Spinal cord (tissue), 10 donors: Measurements from ENCODE around the gene ZNF516. TPM values are rescaled to one million over a fixed set of nuclear protein-coding genes. Genes with fewer than 3 reads are reported as not detected.

ENCODE experiments used
- DNase-seq, 6 donors: peaks; one replicate each; pipeline versions ENCODE4 v3.0.0 to v3.0.0-alpha.2; 2013 to 2015; ENCODE audit warnings: low spot score in 6 of 6, low read depth in 4 of 6
- H3K27ac ChIP-seq: one replicate; pipeline ENCODE4 v1.5.1; 2013; ENCODE audit warnings: low read depth, low read length, control low read depth
- H3K27me3 ChIP-seq: one replicate; pipeline ENCODE4 v1.6.1; 2013; ENCODE audit warnings: low read length; ENCODE audit not compliant: control insufficient read depth, insufficient read depth
- H3K36me3 ChIP-seq: one replicate; pipeline ENCODE4 v1.6.1; 2013; ENCODE audit warnings: low read length; ENCODE audit not compliant: control insufficient read depth, insufficient read depth
- H3K4me1 ChIP-seq: one replicate; pipeline ENCODE4 v1.6.1; 2013; ENCODE audit warnings: low read length; ENCODE audit not compliant: control insufficient read depth, insufficient read depth
- H3K4me3 ChIP-seq: one replicate; pipeline ENCODE4 v1.5.1; 2013; ENCODE audit warnings: low read depth, low read length, control low read depth
- H3K9me3 ChIP-seq: one replicate; pipeline ENCODE4 v1.6.1; 2013; ENCODE audit warnings: low read length; ENCODE audit not compliant: control insufficient read depth, insufficient read depth
- WGBS: methylation state at CpG from one replicate; pipeline ENCODE4 v1.1.5; 2013; ENCODE audit warnings: missing lambda C conversion rate; ENCODE audit not compliant: insufficient coverage; 5-methylcytosine and 5-hydroxymethylcytosine counted together
- polyA plus RNA-seq, 2 donors: library from polyadenylated mRNA; unstranded; fragments of 120-200 nt; gene quantifications; one replicate each; pipeline ENCODE4 v1.2.1, GENCODE V29; 2013; ENCODE audit not compliant: insufficient read length in 2 of 2
- total RNA-seq, 2 donors: library from RNA; depleted of rRNA in 1 of 2; stranded (reverse); fragments of 120-200 nt in 1 of 2; fragments of >200 nt in 1 of 2; gene quantifications; one replicate each; pipeline versions ENCODE4 v1.2.3 to v1.2.4, GENCODE V29; 2013 to 2014
- donor health status: healthy.

Gene ZNF516
- total and polyA plus RNA-seq, 4 donors: 25.1 to 33.8 (median 28.0) TPM

DNA sequence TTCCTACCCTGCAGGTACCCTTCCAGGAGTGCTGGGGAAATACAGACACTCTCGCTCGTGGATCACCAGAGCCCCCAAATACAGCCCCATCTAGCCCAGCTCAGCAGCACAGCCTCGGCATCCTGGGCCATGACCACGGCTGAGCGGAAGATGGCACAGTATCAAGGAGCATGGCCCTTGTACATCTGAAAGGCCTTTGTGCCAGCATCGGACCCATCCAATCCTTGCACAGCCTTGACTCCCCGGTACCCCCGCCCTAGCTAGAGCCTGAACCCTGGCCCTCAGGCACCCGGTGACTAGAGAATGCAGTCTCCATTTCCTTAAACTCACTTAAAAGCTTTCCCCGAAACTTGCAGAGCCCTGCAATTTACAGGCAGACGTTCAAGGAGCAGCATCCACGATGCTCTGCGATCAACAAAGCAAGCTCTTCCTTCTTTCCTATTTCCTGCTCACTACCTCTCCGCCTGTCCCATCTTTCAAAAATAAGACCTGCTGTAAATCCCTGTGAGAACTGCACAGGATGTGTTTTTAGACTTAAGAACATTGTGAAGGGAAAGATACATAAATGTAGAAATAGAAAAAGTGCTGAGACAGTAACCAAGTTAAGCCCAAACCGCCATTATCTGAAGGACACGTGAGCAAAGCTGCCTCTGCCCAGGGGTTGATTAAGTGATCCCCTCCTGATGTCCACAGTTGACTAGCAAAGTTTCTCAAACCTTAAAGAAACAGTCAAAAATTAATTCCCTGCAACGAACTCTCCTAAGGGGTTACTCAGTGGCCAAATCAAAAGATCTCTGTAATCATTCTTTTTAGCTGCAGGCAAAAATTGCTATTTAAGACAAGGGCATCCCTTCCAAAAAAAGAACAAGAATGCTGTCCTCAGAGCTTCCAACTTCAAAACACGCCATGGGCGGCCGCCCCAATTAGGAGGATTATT is 48.5 kb downstream of the ZNF516 start:
- peak in 1 of 6 donors; percentile 35 for DNase-seq
- Histone ChIP-seq H3K4me3 (no peak overlapping the region), H3K4me1 (peaks cover 58% of the 10 kb centered on the region)

DNA sequence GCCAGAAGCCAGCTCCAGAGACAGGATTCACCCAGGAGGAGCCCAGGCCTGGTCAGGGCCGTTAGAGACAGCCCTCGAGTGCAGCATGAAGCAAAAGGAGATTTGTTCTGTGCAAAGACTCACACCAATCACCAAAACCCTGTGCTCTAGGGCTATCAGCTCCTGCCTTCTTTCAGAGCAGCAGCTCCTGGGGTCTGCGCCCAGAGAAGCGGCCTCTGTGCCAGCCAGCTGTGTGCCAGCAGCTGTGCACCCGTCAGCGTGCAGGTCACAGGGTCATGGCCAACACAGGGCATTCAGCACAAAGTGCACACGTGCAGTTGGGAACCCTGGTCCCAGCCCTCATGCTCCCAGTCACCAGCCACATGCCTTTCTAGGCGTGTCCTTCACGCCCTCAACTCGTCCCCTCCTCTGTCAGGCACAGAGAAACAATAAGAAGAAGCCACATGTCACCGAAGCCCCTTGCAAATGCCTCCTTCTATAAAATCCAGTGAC is 49.3 kb downstream of the ZNF516 start:
- Histone ChIP-seq H3K4me1 (peaks cover 51% of the 10 kb centered on the region), H3K4me3 (no peak overlapping the region), H3K27ac (peak overlapping the region; percentile 65), H3K27me3 (no peaks in the 10 kb centered on the region), H3K36me3 (peaks cover 26% of the 10 kb centered on the region), H3K9me3 (no peaks in the 10 kb centered on the region)
- WGBS: 60% methylated on average over 10 of the region's 11 CpGs
- DNase-seq: peak in 1 of 6 donors; percentile 42

More for the DNA sequence above, 48.5 kb downstream of the ZNF516 start:
- Histone ChIP-seq H3K27me3 (no peaks in the 10 kb centered on the region), H3K36me3 (peaks cover 18% of the 10 kb centered on the region), H3K9me3 (no peaks in the 10 kb centered on the region), H3K27ac (peak overlapping the region; percentile 65)
- WGBS: 63% methylated on average over 16 of the region's 20 CpGs

DNA sequence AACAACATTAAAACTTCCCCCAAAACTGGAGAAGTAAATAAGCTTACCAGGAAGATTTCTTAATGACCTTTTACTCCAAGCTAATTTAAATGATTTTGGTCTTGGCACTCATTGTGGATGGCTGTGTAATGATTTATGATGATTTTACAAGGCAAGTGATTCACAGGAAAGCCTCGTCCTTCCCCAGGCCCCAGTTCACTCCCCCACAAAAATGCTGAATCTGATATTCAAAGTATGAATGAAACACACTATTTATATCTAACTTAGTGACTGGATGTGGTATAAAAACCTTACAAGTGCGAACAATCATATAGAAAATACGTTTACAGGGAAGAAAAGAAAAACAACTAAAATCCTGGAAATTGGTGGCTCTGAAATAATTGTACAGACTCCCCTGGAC is 49.8 kb downstream of the ZNF516 start:
- DNase-seq: no peak
- Histone ChIP-seq H3K27me3 (no peaks in the 10 kb centered on the region), H3K4me1 (peaks cover 51% of the 10 kb centered on the region), H3K4me3 (no peak overlapping the region), H3K36me3 (peaks cover 30% of the 10 kb centered on the region), H3K27ac (peak overlapping the region; percentile 65), H3K9me3 (no peaks in the 10 kb centered on the region)
- no CpG with 5 or more reads among the region's 3 CpGs for WGBS

DNA sequence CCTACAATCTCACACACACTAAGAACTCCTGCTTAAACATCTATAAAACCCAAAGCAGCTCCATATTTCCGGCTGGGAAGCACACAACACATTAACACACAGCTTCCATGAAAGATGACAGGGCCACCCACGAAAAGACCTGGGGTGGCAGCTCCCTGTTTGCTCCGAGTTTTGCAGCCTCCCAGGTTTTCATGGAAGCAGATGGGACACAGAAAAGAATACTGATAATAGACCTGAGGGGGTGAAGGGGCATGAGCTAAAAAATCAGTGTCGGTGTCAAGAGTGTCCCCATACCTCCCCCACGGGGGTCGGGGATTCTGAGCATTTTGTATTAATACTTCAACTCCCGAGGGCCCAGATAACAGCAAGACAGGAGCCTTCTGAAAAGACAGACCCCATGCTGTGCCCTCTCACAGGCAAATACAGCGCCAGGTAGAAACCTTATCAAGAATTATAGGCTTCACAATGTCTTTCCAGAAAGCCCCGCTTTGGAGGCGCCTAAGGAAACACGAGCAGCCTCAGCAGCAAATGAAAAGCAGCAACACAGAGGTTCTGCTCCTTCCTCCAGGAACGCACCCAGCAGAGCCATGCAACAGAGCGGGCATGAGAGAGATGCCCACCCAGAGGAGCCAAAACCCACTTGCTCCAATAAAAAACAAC is 50.5 kb downstream of the ZNF516 start:
- Histone ChIP-seq H3K9me3 (no peaks in the 10 kb centered on the region), H3K36me3 (peaks cover 30% of the 10 kb centered on the region), H3K4me1 (peaks cover 51% of the 10 kb centered on the region), H3K27ac (peak overlapping the region; percentile 54), H3K27me3 (no peaks in the 10 kb centered on the region), H3K4me3 (no peak overlapping the region)
- WGBS: 68% methylated on average over 8 of the region's 13 CpGs
- DNase-seq: no peak

DNA sequence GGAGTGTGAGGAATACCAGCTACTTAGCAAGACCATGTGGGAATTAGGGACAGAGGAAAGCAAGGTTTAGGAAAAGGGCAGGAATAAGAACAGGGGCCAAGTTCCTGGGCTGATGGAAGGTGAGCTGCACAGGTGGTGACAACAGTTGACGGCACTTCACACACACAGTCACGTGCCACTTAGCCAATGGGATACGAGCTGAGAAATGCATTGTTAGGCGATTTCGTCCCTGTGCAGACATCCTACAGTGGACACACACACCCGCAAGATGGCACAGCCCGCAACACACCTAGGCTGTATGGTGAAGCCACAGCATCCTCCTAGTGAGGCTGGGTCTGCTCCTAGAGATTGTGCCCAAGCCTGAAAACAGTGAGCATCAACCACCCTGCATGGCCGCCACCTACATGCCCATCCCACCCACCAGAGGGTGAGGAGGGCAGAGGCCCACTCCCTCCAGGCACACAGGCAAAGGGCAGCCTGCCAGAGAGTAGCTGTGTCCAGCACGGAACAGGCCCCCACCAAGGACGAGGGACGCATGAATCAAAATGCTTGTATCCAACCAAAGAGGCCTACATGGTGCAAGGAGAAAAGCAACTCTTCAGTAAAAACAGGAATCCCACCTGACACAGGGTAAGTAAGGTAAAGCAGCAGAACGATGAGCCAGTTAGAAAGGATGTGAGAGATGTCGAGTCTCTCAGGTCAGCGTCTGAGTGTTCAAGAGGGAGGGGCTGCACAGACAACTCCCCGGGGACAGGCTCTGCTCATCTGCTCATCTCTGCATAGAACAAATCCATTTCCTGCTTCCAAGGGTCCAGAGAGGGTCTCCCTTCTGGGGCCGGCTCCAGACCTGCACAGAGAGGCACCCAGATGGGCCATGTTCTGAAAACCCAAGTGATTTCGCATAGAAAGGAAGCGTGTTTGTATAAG is 51.3 kb downstream of the ZNF516 start:
- WGBS: 79% methylated on average over 15 of the region's 18 CpGs

DNA sequence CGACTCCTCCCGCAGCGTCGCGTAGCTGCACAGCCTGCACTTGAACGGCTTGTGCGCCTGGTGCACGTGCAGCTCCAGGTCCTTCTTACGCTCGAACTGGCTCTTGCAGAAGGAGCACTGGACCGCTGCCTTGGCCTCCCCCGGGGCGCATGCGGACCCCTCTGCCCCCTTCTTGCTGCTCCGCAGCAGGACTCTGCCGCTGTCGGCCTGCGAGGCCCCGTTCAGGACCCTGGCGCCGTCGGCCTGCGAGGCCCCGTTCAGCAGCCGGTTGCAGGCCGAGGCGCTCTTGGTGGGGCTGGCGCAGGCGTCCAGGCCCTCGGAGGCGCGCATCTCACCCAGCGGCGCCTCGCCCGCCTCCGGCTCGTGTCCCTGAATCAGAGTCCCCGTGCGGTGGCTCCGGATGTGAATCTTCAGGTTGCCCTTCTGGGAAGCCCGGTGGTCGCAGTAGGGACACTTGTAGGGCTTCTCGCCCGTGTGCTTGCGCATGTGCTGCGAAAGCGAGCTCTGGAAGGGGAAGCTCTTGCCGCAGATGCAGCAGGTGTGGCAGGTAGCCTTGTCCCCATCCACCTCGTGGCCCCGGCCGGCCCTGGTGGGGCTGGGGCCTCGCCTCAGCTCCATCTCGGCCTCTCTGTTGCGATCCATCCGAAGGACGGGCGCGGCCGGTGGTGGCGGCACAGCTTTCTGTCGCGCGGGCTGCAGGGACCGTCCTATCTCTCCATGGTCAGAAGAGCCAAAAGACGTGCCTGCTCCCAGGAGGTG is 52.5 kb downstream of the ZNF516 start:
- no peak overlapping the region for H3K27ac ChIP-seq
- H3K9me3 ChIP-seq: no peaks in the 10 kb centered on the region
- peaks cover 30% of the 10 kb centered on the region for H3K36me3 ChIP-seq
- DNase-seq: no peak
- WGBS: 95% methylated on average over 66 of the region's 66 CpGs
- H3K27me3 ChIP-seq: no peaks in the 10 kb centered on the region
- H3K4me3 ChIP-seq: no peak overlapping the region
- peaks cover 40% of the 10 kb centered on the region for H3K4me1 ChIP-seq

More for the DNA sequence above, 51.3 kb downstream of the ZNF516 start:
- Histone ChIP-seq H3K27me3 (no peaks in the 10 kb centered on the region), H3K27ac (peak overlapping the region; percentile 54), H3K9me3 (no peaks in the 10 kb centered on the region), H3K4me1 (peaks cover 44% of the 10 kb centered on the region), H3K4me3 (no peak overlapping the region), H3K36me3 (peaks cover 30% of the 10 kb centered on the region)
- DNase-seq: no peak

DNA sequence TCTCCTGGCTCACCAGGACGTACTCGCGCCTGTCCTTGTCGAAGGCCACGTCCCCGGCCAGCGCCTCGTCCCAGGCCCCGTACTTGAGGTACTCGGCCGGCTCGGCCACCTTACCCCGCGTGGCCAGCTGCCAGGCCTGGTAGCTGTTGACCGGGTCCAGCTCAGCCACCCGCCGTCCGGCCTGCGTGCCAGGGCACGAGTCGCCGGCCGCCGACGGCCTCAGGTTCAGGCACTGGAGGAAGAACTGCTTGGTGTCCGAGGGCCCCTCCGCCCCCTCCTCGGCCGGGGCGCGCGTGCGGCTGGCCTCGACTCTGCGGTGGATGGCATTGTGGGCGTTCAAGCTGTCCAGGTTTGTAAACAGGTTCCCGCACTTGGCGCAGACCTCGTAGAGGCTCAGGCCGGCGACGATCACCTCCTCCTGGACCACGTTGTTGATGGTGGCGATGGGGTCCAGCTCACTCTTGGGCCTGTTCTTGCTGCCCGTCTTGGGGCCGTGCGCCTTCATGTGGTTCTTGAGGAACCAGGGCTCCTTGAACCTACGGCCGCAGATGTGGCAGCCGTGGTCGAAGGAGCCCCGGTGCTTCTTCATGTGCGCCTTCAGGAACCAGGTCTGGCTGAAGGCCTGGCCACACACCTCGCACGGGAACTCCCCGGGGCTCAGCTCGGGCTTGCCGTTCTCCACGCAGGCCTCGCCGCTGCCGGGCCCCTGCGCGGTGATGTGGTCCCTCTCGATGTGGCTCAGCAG is 53.2 kb downstream of the ZNF516 start:
- 98% methylated on average over 65 of the region's 65 CpGs for WGBS
- H3K4me3 ChIP-seq: no peak overlapping the region
- H3K27ac ChIP-seq: no peak overlapping the region
- no peaks in the 10 kb centered on the region for H3K9me3 ChIP-seq
- H3K4me1 ChIP-seq: peaks cover 38% of the 10 kb centered on the region
- peaks cover 33% of the 10 kb centered on the region for H3K36me3 ChIP-seq
- no peaks in the 10 kb centered on the region for H3K27me3 ChIP-seq
- DNase-seq: no peak

DNA sequence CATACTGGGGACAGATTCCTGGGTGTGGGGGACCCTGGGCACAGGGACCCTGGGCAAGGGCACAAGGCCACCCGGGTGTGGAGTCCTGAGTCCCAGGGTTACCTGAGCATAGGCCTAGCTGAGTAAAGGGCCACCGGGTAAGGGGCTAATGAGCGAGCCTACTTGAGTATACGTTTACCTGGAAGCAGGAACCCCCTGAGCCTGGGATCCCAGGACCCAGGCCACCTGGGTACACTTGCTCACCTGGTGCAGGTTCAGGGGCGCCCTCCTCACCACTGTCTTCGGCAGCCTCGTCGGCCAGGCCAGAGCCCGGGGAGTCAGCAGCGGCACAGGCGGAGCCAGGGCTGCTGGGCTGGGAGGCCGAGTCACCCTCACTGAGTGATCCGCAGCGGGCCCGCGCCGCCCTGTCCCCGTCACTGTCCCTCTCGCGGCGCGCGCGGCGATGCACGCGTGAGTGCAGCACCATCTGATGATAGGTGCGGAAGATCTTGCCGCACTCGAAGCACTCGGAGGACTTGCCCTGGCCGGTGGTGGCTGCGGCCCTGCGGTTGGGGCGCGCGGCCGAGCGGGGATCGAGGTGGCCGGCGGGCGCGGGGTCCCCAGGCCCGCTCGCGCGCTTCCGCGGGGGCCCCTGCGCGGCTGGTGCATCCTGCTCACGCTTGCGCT is 53.9 kb downstream of the ZNF516 start:
- 98% methylated on average over 54 of the region's 54 CpGs for WGBS
- no peak for DNase-seq

More for the DNA sequence above, 53.9 kb downstream of the ZNF516 start:
- Histone ChIP-seq H3K36me3 (peaks cover 40% of the 10 kb centered on the region), H3K4me3 (no peak overlapping the region), H3K9me3 (no peaks in the 10 kb centered on the region), H3K27ac (no peak overlapping the region), H3K27me3 (no peaks in the 10 kb centered on the region), H3K4me1 (peaks cover 40% of the 10 kb centered on the region)
